AG09309 (cell line): ENCODE results near the gene SNU13.
"Not testable (repeated sequence)": the region's sequence is repeated elsewhere in the genome, so short reads cannot be mapped to it uniquely, and the experiment has no call there.

Experiments used
- DNase-seq: peaks from one replicate; pipeline ENCODE4 v3.0.0-alpha.2; 2010; ENCODE audit warnings: low read depth
- H3K4me3 ChIP-seq: 2 replicates; pipeline ENCODE4 v1.5.1; 2011; ENCODE audit warnings: mild to moderate bottlenecking, low read depth, low read length, moderate library complexity; ENCODE audit not compliant: control insufficient read depth
- TF ChIP-seq, protein P1 (sequence below): IDR thresholded peaks from 2 replicates; pipeline ENCODE4 v1.5.1; 2011; ENCODE audit warnings: mild to moderate bottlenecking, low read depth, low read length, inconsistent platforms; ENCODE audit not compliant: insufficient read depth, control insufficient read depth; ENCODE audit errors: missing control alignments

SNU13 gene

DNA sequence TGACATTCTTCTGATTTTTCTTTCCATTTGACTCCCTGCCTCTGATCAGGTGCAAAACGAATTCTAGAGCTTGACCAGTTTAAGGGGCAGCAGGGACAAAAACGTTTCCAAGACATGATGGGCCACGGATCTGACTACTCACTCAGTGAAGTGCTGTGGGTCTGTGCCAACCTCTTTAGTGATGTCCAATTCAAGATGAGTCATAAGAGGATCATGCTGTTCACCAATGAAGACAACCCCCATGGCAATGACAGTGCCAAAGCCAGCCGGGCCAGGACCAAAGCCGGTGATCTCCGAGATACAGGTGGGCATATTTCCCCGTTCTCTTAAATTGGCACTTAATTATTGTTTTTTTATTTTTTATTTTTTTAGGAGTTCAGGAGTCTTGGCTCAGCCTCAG, 52.2 kb downstream of the SNU13 start:
- DNase-seq = no peak
- TF ChIP-seq, protein P1, sequence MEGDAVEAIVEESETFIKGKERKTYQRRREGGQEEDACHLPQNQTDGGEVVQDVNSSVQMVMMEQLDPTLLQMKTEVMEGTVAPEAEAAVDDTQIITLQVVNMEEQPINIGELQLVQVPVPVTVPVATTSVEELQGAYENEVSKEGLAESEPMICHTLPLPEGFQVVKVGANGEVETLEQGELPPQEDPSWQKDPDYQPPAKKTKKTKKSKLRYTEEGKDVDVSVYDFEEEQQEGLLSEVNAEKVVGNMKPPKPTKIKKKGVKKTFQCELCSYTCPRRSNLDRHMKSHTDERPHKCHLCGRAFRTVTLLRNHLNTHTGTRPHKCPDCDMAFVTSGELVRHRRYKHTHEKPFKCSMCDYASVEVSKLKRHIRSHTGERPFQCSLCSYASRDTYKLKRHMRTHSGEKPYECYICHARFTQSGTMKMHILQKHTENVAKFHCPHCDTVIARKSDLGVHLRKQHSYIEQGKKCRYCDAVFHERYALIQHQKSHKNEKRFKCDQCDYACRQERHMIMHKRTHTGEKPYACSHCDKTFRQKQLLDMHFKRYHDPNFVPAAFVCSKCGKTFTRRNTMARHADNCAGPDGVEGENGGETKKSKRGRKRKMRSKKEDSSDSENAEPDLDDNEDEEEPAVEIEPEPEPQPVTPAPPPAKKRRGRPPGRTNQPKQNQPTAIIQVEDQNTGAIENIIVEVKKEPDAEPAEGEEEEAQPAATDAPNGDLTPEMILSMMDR = no peak
- no peak overlapping the region for H3K4me3 ChIP-seq

DNA sequence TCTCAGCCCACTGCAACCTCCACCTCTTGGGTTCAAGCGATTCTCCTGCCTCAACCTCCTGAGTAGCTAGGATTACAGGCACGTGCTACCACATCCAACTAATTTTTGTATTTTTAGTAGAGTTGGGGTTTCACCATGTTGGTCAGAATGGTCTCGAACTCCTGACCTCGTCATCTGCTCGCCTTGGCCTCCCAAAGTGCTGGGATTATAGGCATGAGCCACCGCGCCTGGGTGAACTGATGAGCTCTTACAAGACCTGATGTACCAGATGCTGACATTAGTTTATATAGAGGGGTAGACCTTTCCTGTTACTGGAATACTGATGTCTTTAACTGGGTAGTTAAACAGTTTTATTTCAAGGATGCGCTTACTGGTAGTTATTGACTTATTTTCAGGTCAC, 54.1 kb downstream of the SNU13 start:
- not testable (repeated sequence) for DNase-seq, H3K4me3 ChIP-seq

DNA sequence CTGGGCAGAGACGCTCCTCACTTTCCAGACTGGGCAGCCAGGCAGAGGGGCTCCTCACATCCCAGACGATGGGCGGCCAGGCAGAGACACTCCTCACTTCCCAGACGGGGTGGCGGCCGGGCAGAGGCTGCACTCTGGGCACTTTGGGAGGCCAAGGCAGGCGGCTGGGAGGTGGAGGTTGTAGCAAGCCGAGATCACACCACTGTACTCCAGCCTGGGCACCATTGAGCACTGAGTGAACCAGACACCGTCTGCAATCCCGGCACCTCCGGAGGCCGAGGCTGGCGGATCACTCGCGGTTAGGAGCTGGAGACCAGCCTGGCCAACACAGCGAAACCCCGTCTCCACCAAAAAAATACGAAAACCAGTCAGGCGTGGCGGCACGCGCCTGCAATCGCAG, 57.1 kb downstream of the SNU13 start:
- not testable (repeated sequence) for DNase-seq, H3K4me3 ChIP-seq

DNA sequence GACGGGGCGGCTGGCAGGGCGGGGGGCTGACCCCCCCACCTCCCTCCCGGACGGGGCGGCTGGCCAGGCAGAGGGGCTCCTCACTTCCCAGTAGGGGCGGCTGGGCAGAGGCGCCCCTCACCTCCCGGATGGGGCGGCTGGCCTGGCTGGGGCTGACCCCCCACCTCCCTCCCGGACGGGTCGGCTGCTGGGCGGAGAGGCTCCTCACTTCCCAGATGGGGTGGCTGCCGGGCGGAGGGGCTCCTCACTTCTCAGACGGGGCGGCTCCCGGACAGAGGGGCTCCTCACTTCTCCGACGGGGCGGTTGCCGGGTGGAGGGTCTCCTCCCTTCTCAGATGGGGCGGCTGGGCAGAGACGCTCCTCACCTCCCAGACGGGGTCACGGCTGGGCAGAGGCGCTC, 57.6 kb downstream of the SNU13 start:
- not testable (repeated sequence) for H3K4me3 ChIP-seq, DNase-seq

DNA sequence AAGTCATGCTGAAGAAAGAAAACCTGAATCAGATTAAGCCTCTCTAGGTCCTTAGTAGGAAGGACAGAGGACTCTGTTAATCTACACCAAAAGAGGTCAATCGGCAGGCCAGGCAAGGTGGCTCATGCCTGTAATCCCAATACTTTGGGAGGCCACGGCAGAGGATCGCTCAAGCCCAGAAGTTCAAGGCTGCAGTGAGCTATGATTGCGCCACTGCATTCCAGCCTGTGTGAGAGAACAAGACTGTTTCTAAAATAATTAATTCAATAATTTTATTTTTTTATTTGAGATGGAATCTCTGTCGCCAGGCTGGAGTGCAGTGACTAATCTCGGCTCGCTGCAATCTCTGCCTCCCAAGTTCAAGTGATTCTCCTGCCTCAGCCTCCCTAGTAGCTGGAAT, 63.1 kb downstream of the SNU13 start:
- H3K4me3 ChIP-seq = no peak overlapping the region
- no peak for DNase-seq
- TF ChIP-seq, protein P1 = no peak
